Measurements from ENCODE around the gene CDH8. TPM values are rescaled to one million over a fixed set of nuclear protein-coding genes. Genes with fewer than 3 reads are reported as not detected.

Gene CDH8
- polyA plus RNA-seq, 1 of the 3 experiments (the other 2 are of a cell fraction): 0.05 TPM

DNA sequence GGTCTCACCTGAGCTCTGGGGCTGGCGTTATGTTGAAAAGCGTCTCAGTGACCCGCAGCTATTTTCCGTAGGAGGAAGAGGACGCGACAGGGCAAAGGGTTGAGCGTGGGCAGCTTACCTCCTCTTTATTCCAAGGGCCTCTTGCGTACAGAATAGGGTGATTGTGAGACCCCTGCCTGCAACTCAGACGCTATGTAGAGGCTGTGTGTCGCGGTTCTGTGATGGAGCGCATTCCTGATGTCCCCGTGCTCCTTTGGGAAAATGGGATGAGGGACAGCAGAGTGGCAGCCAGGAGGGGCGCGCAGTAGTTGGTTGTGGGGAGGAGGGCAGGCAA is 531 bp upstream of the CDH8 start:
- Histone ChIP-seq H3K27ac (ENCODE audit: low read depth in 2 of 2, low read length in 1 of 2) (no peak overlapping the region), H3K9me2 (no peaks in the 10 kb centered on the region), H3F3A (replicated peaks; ENCODE audit: insufficient read depth) (no peaks in the 10 kb centered on the region), H3K4me3 (ENCODE audit: low read depth in 2 of 2, low read length in 1 of 2) (no peak overlapping the region), H3K9me3 (no peaks in the 10 kb centered on the region), H3K9ac (no peak overlapping the region), H3K79me2 (ENCODE audit: insufficient read depth) (no peaks in the 10 kb centered on the region), H3K27me3 (ENCODE audit: insufficient read depth) (peaks cover 40% of the 10 kb centered on the region), H3K4me2 (no peak overlapping the region), H2AFZ (ENCODE audit: low read depth) (no peak overlapping the region), H3K36me3 (replicated peaks in 1 of 2; ENCODE audit: control insufficient read depth in 1 of 2, insufficient read depth in 2 of 2, low read length in 1 of 2) (no peaks in the 10 kb centered on the region), H3K4me1 (ENCODE audit: control insufficient read depth in 1 of 2, insufficient read depth in 2 of 2, low read depth in 1 of 2, low read length in 1 of 2) (peaks cover 0 to 3% of the 10 kb centered on the region in 2 experiments; a peak in 1 of 4 replicates), H4K20me1 (ENCODE audit: insufficient read depth) (no peaks in the 10 kb centered on the region)
- ChIA-PET CTCF (no interaction called here), POLR2A (no interaction called here)
- no peak for TF ChIP-seq CHD2 (IDR thresholded peaks at IDR 0.05; ENCODE audit: low read length, partially characterized antibody)
- TF ChIP-seq TEAD4 (IDR thresholded peaks at IDR 0.05; ENCODE audit: borderline replicate concordance, insufficient read depth): no peak
- TF ChIP-seq NFIC (IDR thresholded peaks at IDR 0.05; ENCODE audit: borderline replicate concordance): no peak
- TF ChIP-seq EZH2phosphoT487 (IDR thresholded peaks at IDR 0.05; ENCODE audit: borderline replicate concordance, low read depth): no peak
- no peak for TF ChIP-seq RFX5 (IDR thresholded peaks at IDR 0.05; ENCODE audit: low read length)
- TF ChIP-seq, protein P1, sequence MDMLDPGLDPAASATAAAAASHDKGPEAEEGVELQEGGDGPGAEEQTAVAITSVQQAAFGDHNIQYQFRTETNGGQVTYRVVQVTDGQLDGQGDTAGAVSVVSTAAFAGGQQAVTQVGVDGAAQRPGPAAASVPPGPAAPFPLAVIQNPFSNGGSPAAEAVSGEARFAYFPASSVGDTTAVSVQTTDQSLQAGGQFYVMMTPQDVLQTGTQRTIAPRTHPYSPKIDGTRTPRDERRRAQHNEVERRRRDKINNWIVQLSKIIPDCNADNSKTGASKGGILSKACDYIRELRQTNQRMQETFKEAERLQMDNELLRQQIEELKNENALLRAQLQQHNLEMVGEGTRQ (IDR thresholded peaks at IDR 0.05; ENCODE audit: borderline replicate concordance, low read depth, low read length): no peak
- no peak for TF ChIP-seq GABPA (IDR thresholded peaks at IDR 0.05; ENCODE audit: low read depth)
- TF ChIP-seq SIN3A (IDR thresholded peaks at IDR 0.05; ENCODE audit: borderline replicate concordance, low read depth, low read length): no peak
- TF ChIP-seq, protein P2, sequence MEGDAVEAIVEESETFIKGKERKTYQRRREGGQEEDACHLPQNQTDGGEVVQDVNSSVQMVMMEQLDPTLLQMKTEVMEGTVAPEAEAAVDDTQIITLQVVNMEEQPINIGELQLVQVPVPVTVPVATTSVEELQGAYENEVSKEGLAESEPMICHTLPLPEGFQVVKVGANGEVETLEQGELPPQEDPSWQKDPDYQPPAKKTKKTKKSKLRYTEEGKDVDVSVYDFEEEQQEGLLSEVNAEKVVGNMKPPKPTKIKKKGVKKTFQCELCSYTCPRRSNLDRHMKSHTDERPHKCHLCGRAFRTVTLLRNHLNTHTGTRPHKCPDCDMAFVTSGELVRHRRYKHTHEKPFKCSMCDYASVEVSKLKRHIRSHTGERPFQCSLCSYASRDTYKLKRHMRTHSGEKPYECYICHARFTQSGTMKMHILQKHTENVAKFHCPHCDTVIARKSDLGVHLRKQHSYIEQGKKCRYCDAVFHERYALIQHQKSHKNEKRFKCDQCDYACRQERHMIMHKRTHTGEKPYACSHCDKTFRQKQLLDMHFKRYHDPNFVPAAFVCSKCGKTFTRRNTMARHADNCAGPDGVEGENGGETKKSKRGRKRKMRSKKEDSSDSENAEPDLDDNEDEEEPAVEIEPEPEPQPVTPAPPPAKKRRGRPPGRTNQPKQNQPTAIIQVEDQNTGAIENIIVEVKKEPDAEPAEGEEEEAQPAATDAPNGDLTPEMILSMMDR (IDR thresholded peaks at IDR 0.05): no peak
- TF ChIP-seq, protein P3, sequence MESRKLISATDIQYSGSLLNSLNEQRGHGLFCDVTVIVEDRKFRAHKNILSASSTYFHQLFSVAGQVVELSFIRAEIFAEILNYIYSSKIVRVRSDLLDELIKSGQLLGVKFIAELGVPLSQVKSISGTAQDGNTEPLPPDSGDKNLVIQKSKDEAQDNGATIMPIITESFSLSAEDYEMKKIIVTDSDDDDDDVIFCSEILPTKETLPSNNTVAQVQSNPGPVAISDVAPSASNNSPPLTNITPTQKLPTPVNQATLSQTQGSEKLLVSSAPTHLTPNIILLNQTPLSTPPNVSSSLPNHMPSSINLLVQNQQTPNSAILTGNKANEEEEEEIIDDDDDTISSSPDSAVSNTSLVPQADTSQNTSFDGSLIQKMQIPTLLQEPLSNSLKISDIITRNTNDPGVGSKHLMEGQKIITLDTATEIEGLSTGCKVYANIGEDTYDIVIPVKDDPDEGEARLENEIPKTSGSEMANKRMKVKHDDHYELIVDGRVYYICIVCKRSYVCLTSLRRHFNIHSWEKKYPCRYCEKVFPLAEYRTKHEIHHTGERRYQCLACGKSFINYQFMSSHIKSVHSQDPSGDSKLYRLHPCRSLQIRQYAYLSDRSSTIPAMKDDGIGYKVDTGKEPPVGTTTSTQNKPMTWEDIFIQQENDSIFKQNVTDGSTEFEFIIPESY (IDR thresholded peaks at IDR 0.05; ENCODE audit: borderline replicate concordance, low read depth): no peak
- no peak for TF ChIP-seq USF1 (IDR thresholded peaks at IDR 0.05; ENCODE audit: borderline replicate concordance, low read depth)
- TF ChIP-seq ELF1 (IDR thresholded peaks at IDR 0.05): no peak
- TF ChIP-seq RAD21 (IDR thresholded peaks at IDR 0.05; ENCODE audit: low read length): no peak
- TF ChIP-seq NRF1 (IDR thresholded peaks at IDR 0.05; ENCODE audit: low read depth, low read length): no peak
- no peak for TF ChIP-seq GATA2 (CRISPR knock-in tag; IDR thresholded peaks at IDR 0.05)
- no peak for TF ChIP-seq MXI1 (IDR thresholded peaks at IDR 0.05; ENCODE audit: low read depth, low read length)
- no peak for TF ChIP-seq TCF12 (IDR thresholded peaks at IDR 0.05)
- 14% methylated on average over 15 of the region's 15 CpGs for WGBS (ENCODE audit: low lambda C conversion rate)
- no peak for DNase-seq

Measured in SK-N-SH (cell line).